Adrenal gland (tissue), 5 donors: Measurements from ENCODE around the gene SLC6A8.

ENCODE experiments used
- POLR2A ChIP-seq, 2 donors: fragments of 450-650 bp; IDR thresholded peaks; one replicate each; pipeline ENCODE4 v1.6.1; 2017; ENCODE audit warnings: antibody characterized with exemption in 2 of 2, mild to moderate bottlenecking in 2 of 2, moderate library complexity in 1 of 2
- TF ChIP-seq, protein P1 (sequence below), 6 experiments: fragments of 450-650 bp in 4 of 6; fragments of 200-600 bp in 2 of 6; sonication (generic) in 1 of 6; IDR thresholded peaks; 1 replicate in 5 of 6; 2 replicates in 1 of 6; pipeline versions ENCODE4 v1.5.1 to v1.8.0; 2016 to 2021; ENCODE audit warnings: antibody characterized with exemption in 6 of 6, mild to moderate bottlenecking in 2 of 6, moderate library complexity in 1 of 6
- donor health status: DM: no; HTN: no; CAD: no.

DNA sequence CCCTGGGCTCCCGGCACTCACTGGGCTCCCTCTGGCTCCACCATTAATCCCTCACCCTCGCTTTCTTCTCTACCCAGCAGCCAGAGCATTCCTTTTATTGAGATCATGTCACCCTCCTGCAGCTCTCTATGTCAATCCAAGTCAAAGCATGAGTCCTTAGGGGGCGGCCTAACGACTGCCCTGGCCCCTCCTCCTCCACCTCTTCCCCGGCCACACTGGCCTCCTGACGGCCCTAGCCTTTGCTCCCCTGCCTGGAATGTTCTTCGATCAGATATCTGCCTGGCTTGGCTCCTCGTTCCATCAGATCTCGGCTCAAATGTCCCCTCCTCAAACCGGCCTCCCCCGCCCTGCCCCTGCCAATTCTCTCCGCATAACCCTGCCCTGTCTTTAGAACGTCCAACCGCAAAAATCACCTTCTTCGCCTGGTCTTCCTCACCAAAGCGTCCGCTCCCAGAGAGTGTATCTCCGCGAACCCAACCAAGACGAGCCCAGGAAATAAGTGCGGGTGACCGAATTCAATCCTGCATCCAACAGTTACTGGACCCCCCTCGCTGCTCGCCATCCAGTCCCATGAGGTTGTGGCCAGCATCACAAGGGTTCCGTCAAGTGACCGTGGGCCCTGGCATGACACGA is 13.4 kb upstream of the SLC6A8 start:
- no peak for TF ChIP-seq POLR2A (IDR thresholded peaks at IDR 0.05)
- TF ChIP-seq, protein P1, sequence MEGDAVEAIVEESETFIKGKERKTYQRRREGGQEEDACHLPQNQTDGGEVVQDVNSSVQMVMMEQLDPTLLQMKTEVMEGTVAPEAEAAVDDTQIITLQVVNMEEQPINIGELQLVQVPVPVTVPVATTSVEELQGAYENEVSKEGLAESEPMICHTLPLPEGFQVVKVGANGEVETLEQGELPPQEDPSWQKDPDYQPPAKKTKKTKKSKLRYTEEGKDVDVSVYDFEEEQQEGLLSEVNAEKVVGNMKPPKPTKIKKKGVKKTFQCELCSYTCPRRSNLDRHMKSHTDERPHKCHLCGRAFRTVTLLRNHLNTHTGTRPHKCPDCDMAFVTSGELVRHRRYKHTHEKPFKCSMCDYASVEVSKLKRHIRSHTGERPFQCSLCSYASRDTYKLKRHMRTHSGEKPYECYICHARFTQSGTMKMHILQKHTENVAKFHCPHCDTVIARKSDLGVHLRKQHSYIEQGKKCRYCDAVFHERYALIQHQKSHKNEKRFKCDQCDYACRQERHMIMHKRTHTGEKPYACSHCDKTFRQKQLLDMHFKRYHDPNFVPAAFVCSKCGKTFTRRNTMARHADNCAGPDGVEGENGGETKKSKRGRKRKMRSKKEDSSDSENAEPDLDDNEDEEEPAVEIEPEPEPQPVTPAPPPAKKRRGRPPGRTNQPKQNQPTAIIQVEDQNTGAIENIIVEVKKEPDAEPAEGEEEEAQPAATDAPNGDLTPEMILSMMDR (IDR thresholded peaks at IDR 0.05), result no peak
